HCT116 (cell line): ENCODE results near the gene ATP5PD. TPM values are rescaled to one million over a fixed set of nuclear protein-coding genes. Genes with fewer than 3 reads are reported as not detected.

Source experiments
- ATAC-seq: fragments of 200-7000 bp; cut with Tn5 transposase; 2 replicates; pipeline ENCODE4 v1.9.1; 2020; ENCODE audit warnings: mild to moderate bottlenecking, moderate library complexity
- BruUV-seq: library from RNA; stranded (reverse); fragments of 400-500 nt; replicated peaks from 2 replicates; lab custom pipeline; 2021; lab: Mats Ljungman, UMichigan
- CTCF ChIA-PET: fragments of 300-600 bp; sonication (Branson Sonifier 250); formaldehyde crosslinking; loops from one replicate; lab custom pipeline; 2021; ENCODE audit warnings: antibody characterized with exemption; lab: Charles Lee
- POLR2A ChIA-PET: fragments of 300-600, 350-600 bp; sonication (Branson Sonifier 250); formaldehyde crosslinking; loops from one replicate; lab custom pipeline; 2021; ENCODE audit warnings: antibody characterized with exemption; lab: Charles Lee
- RAD21 ChIA-PET, 2 experiments: fragments of 300-600 bp; sonication (Branson Sonifier 250); formaldehyde crosslinking; loops; one replicate each; lab custom pipeline; 2023; ENCODE audit warnings: low total read pairs in 2 of 2; ENCODE audit not compliant: uncharacterized antibody in 2 of 2, unreplicated experiment in 2 of 2, low non-redundant PET in 1 of 2; lab: Charles Lee
- DNase-seq: peaks from one replicate; pipeline ENCODE4 v3.0.0-alpha.2; 2010; ENCODE audit warnings: low read depth, low spot score
- H2AFZ ChIP-seq: fragments of 200-600 bp; shearing (Covaris generic), sonication (generic); 2 replicates; pipeline ENCODE4 v1.6.1; 2017; ENCODE audit warnings: low read depth, mixed run types, mixed read lengths, antibody characterized with exemption, low read length; ENCODE audit not compliant: poor library complexity, severe bottlenecking
- H3K27ac ChIP-seq: 2 replicates; pipeline ENCODE4 v1.5.1; 2012; ENCODE audit warnings: low read depth, low read length
- H3K27me3 ChIP-seq: fragments of 200-600 bp; sonication (generic); 2 replicates; pipeline ENCODE4 v1.6.1; 2016; ENCODE audit warnings: mixed run types, low read length, mixed read lengths; ENCODE audit not compliant: insufficient read depth
- H3K36me3 ChIP-seq, 2 experiments: fragments of 200-500 bp in 1 of 2; fragments of 200-600 bp in 1 of 2; sonication (Bioruptor generic) in 1 of 2; sonication (generic) in 1 of 2; 2 replicates each; pipeline versions ENCODE4 v1.5.1 to v1.6.1; 2014 to 2016; ENCODE audit warnings: low read length in 2 of 2, inconsistent platforms in 1 of 2, mixed read lengths in 1 of 2, mixed run types in 1 of 2; ENCODE audit not compliant: insufficient read depth in 2 of 2, control insufficient read depth in 1 of 2
- H3K4me1 ChIP-seq, 2 experiments: fragments of 200-600 bp in 1 of 2; sonication (generic) in 1 of 2; 2 replicates each; pipeline versions ENCODE4 v1.5.1 to v1.6.1; 2012 to 2017; ENCODE audit warnings: low read length in 2 of 2, inconsistent platforms in 1 of 2, mild to moderate bottlenecking in 1 of 2, mixed read lengths in 1 of 2, mixed run types in 1 of 2, moderate library complexity in 1 of 2; ENCODE audit not compliant: insufficient read depth in 2 of 2, control insufficient read depth in 1 of 2
- H3K4me2 ChIP-seq: fragments of 200-600 bp; sonication (generic); 2 replicates; pipeline ENCODE4 v1.6.1; 2017; ENCODE audit warnings: mixed run types, low read length, mixed read lengths
- H3K4me3 ChIP-seq, 2 experiments: fragments of 200-600 bp in 1 of 2; sonication (generic) in 1 of 2; replicated peaks in 1 of 2; 2 replicates each; pipeline ENCODE4 v1.5.1; 2011 to 2016; ENCODE audit warnings: low read length in 2 of 2, control low read depth in 1 of 2, low read depth in 1 of 2, mild to moderate bottlenecking in 1 of 2, mixed read lengths in 1 of 2, mixed run types in 1 of 2
- H3K79me2 ChIP-seq: fragments of 200-600 bp; sonication (generic); 2 replicates; pipeline ENCODE4 v1.6.1; 2017; ENCODE audit warnings: mild to moderate bottlenecking, mixed run types, low read length, moderate library complexity, mixed read lengths; ENCODE audit not compliant: insufficient read depth
- H3K9ac ChIP-seq: fragments of 200-600 bp; sonication (generic); 2 replicates; pipeline ENCODE4 v1.6.1; 2016; ENCODE audit warnings: low read length, mixed read lengths
- H3K9me2 ChIP-seq: fragments of 200-600 bp; sonication (generic), shearing (Covaris generic); 2 replicates; pipeline ENCODE4 v1.6.1; 2017; ENCODE audit warnings: mixed run types, mild to moderate bottlenecking, moderate library complexity; ENCODE audit not compliant: insufficient read depth
- H3K9me3 ChIP-seq, 2 experiments: fragments of 200-500 bp in 1 of 2; fragments of 200-600 bp in 1 of 2; sonication (Bioruptor generic) in 1 of 2; sonication (generic) in 1 of 2; 2 replicates each; pipeline ENCODE4 v1.6.1; 2014 to 2017; ENCODE audit warnings: low read length in 2 of 2, mixed read lengths in 2 of 2, inconsistent platforms in 1 of 2, low read depth in 1 of 2, mild to moderate bottlenecking in 1 of 2, mixed run types in 1 of 2, moderate library complexity in 1 of 2; ENCODE audit not compliant: control insufficient read depth in 1 of 2, insufficient read depth in 1 of 2
- H4K20me1 ChIP-seq: fragments of 200-600 bp; sonication (generic), shearing (Covaris generic); 2 replicates; pipeline ENCODE4 v1.6.1; 2017; ENCODE audit warnings: mixed run types, mild to moderate bottlenecking, moderate library complexity; ENCODE audit not compliant: insufficient read depth
- CBX3 ChIP-seq: IDR thresholded peaks from 2 replicates; pipeline ENCODE4 v1.6.1; 2012; ENCODE audit warnings: low read depth
- FOSL1 ChIP-seq: IDR thresholded peaks from 2 replicates; pipeline ENCODE4 v1.6.1; 2012; ENCODE audit warnings: low read depth
- POLR2AphosphoS5 ChIP-seq: IDR thresholded peaks from 2 replicates; pipeline ENCODE4 v1.6.1; 2011; ENCODE audit warnings: mild to moderate bottlenecking, low read depth, low read length, moderate library complexity
- SIN3A ChIP-seq: IDR thresholded peaks from 2 replicates; pipeline ENCODE4 v1.6.1; 2012; ENCODE audit warnings: low read depth
- TCF7L2 ChIP-seq: IDR thresholded peaks from 2 replicates; pipeline ENCODE4 v1.7.0; 2011; ENCODE audit warnings: borderline replicate concordance, inconsistent platforms; ENCODE audit not compliant: insufficient read depth, insufficient read length; ENCODE audit errors: extremely low read depth
- YY1 ChIP-seq: IDR thresholded peaks from 2 replicates; pipeline ENCODE4 v1.6.1; 2011; ENCODE audit warnings: low read length, low read depth, moderate library complexity, mild to moderate bottlenecking; ENCODE audit not compliant: insufficient replicate concordance; ENCODE audit errors: extremely low read depth
- ZFX ChIP-seq: fragments of 450-650 bp; IDR thresholded peaks from 2 replicates; pipeline ENCODE4 v1.6.1; 2017
- intact Hi-C: fragments of 100-400 bp; cut with micrococcal nuclease; formaldehyde crosslinking; loops from 2 replicates; pipeline ENCODE4 v1.10.0; 2022
- total RNA-seq: library from RNA; stranded (reverse); gene quantifications from one replicate; pipeline ENCODE4 v1.2.1, GENCODE V29; 2021; ENCODE audit not compliant: unreplicated experiment
- TF ChIP-seq, protein P1 (sequence below): IDR thresholded peaks from 2 replicates; pipeline ENCODE4 v1.6.1; 2011; ENCODE audit warnings: mild to moderate bottlenecking, low read length, moderate library complexity; ENCODE audit not compliant: insufficient replicate concordance; ENCODE audit errors: extremely low read depth
- TF ChIP-seq, protein P2 (sequence below): IDR thresholded peaks from 2 replicates; pipeline ENCODE4 v1.6.1; 2012
- TF ChIP-seq, protein P3 (sequence below): IDR thresholded peaks from 2 replicates; pipeline ENCODE4 v1.6.1; 2012
- TF ChIP-seq, protein P4 (sequence below), 3 experiments: fragments of 200-600 bp in 1 of 3; sonication (generic) in 1 of 3; IDR thresholded peaks in 2 of 3; conservative IDR thresholded peaks in 1 of 3; 2 replicates each; pipeline ENCODE4 v1.5.1; 2012 to 2017; ENCODE audit warnings: low read depth in 2 of 3, low read length in 2 of 3, antibody characterized with exemption in 1 of 3, borderline replicate concordance in 1 of 3, control low read depth in 1 of 3, mild to moderate bottlenecking in 1 of 3, mixed read lengths in 1 of 3, mixed run types in 1 of 3, moderate library complexity in 1 of 3; ENCODE audit not compliant: insufficient read depth in 1 of 3

The ATP5PD gene
- total RNA-seq, 1 experiment from 2014 or later = 407 TPM

DNA sequence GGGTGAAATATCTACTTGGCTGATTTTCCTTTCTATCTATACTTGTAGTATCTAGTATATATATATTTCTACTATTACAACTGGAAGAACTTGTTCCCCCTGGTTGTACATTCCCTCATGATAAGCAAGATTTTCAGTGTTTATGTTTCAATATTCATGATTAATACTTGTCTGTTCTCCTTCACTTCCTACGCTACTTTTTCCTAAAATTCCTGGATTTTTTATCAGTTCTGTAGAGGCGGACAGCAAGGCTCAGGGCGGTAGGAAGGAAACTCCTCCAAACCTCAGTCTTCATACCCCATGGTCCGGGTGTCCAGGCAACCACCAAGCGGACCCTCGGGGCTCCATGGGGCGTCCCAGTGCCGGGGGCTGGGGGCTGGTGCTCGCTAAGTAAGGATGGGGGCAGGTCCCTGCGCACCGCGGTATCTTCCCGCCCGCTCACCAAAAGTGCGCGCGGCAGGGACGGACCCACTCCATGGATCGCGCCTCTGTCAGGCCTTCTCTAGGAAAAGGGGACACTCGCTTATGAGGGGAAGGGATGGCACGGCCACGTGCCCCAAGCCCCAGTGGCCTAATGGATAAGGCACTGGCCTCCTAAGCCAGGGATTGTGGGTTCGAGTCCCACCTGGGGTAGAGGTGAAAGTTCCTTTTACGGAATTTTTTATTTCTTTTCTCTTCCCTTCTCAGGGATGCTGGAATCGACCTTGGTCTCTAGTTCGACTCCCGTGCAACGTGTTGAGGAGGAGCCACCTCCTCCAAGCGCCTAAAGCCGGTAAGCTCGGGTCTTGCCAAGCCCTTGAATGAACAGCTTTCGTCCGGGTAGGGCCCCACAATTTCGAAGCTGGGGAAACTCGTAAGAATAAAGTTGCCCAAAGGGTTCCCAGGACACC, 13.2 kb downstream of the ATP5PD start:
- POLR2A ChIA-PET = interaction anchor here (1.7 to 2.1 kb wide), 3 partner anchors 14 to 160 kb away, joined by 6 to 13 read pairs (median 10); partner anchors contain the start of genes ATP5PD, FDXR and KCTD2
- TF ChIP-seq CBX3 = peak; percentile 99
- peak; percentile 50; the same call in 1 of the 2 replicates for TF ChIP-seq POLR2AphosphoS5
- TF ChIP-seq FOSL1 = no peak
- TF ChIP-seq, protein P1, sequence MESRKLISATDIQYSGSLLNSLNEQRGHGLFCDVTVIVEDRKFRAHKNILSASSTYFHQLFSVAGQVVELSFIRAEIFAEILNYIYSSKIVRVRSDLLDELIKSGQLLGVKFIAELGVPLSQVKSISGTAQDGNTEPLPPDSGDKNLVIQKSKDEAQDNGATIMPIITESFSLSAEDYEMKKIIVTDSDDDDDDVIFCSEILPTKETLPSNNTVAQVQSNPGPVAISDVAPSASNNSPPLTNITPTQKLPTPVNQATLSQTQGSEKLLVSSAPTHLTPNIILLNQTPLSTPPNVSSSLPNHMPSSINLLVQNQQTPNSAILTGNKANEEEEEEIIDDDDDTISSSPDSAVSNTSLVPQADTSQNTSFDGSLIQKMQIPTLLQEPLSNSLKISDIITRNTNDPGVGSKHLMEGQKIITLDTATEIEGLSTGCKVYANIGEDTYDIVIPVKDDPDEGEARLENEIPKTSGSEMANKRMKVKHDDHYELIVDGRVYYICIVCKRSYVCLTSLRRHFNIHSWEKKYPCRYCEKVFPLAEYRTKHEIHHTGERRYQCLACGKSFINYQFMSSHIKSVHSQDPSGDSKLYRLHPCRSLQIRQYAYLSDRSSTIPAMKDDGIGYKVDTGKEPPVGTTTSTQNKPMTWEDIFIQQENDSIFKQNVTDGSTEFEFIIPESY = peak; percentile 82
- peak; percentile 82 for TF ChIP-seq YY1
- TF ChIP-seq, protein P2, sequence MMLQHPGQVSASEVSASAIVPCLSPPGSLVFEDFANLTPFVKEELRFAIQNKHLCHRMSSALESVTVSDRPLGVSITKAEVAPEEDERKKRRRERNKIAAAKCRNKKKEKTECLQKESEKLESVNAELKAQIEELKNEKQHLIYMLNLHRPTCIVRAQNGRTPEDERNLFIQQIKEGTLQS = peak; percentile 97
- no peak for TF ChIP-seq TCF7L2
- TF ChIP-seq, protein P3, sequence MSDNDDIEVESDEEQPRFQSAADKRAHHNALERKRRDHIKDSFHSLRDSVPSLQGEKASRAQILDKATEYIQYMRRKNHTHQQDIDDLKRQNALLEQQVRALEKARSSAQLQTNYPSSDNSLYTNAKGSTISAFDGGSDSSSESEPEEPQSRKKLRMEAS = peak; percentile 99
- TF ChIP-seq, protein P4, sequence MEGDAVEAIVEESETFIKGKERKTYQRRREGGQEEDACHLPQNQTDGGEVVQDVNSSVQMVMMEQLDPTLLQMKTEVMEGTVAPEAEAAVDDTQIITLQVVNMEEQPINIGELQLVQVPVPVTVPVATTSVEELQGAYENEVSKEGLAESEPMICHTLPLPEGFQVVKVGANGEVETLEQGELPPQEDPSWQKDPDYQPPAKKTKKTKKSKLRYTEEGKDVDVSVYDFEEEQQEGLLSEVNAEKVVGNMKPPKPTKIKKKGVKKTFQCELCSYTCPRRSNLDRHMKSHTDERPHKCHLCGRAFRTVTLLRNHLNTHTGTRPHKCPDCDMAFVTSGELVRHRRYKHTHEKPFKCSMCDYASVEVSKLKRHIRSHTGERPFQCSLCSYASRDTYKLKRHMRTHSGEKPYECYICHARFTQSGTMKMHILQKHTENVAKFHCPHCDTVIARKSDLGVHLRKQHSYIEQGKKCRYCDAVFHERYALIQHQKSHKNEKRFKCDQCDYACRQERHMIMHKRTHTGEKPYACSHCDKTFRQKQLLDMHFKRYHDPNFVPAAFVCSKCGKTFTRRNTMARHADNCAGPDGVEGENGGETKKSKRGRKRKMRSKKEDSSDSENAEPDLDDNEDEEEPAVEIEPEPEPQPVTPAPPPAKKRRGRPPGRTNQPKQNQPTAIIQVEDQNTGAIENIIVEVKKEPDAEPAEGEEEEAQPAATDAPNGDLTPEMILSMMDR (IDR thresholded peaks at IDR 0.05 in 2 of 3, conservative IDR thresholded peaks at IDR 0.05 in 1 of 3; ENCODE audit: borderline replicate concordance in 1 of 3, insufficient read depth in 1 of 3, low read depth in 2 of 3, low read length in 2 of 3) = no peak
- TF ChIP-seq ZFX = 0 out of 2 replicates have a peak, but pooled peaks have one; percentile 1
- no peak for TF ChIP-seq SIN3A
- TF ChIP-seq, all 23 proteins: peak for 7
- H3K9me2 ChIP-seq = no peaks in the 10 kb centered on the region
- no peaks in the 10 kb centered on the region for H4K20me1 ChIP-seq
- H3K4me3 ChIP-seq = peak overlapping the region; percentile 42 to 57
- H2AFZ ChIP-seq = peak overlapping the region; percentile 70
- no TSS peak for BruUV-seq
- ATAC-seq (peak; percentile 60), DNase-seq (peak; percentile 94)
- H3K9ac ChIP-seq = peak overlapping the region; percentile 72
- H3K27ac ChIP-seq = peak overlapping the region; percentile 87
- peaks cover 45 to 58% of the 10 kb centered on the region in 2 experiments for H3K4me1 ChIP-seq
- CTCF ChIA-PET = interaction anchor here (0.8 to 3.5 kb wide), 6 partner anchors 13 to 237 kb away, joined by 3 to 31 read pairs (median 4); partner anchors contain the start of genes ATP5PD, KCTD2 and MIF4GD
- H3K4me2 ChIP-seq = peak overlapping the region; percentile 86
- H3K9me3 ChIP-seq = peaks cover 11 to 18% of the 10 kb centered on the region in 2 experiments; a peak in 2 of 4 replicates
- peaks cover under 1 to 4% of the 10 kb centered on the region in 2 experiments; a peak in 2 of 4 replicates for H3K36me3 ChIP-seq
- H3K79me2 ChIP-seq = no peaks in the 10 kb centered on the region
- RAD21 ChIA-PET = interaction anchor here in 1 of 2 experiments (0.6 to 1.3 kb wide), 2 partner anchors 21 to 168 kb away, joined by 3 read pairs; no protein-coding TSS in a partner anchor
- intact Hi-C loops = loop anchor here (2.0 to 5.0 kb wide), 3 partner anchors 71 to 171 kb away; partner anchors contain the start of genes FDXR and NUP85
- H3K27me3 ChIP-seq = no peaks in the 10 kb centered on the region
